ENCODE results near the gene SIRT5. TPM values are rescaled to one million over a fixed set of nuclear protein-coding genes. Genes with fewer than 3 reads are reported as not detected.

SIRT5 gene
- total and polyA plus RNA-seq, 4 donors: 5.9 to 11.3 (median 8.0) TPM

GRCh38 chr6:13573669-13574110, 711 bp upstream of the SIRT5 start:
- Histone ChIP-seq H3K9me3 (ENCODE audit: control insufficient read depth in 4 of 4, insufficient read depth in 3 of 4, low read length in 3 of 4) (no peaks in the 10 kb centered on the region), H3K4me3 (peak overlapping the region; percentile 49), H3K27ac (ENCODE audit: low read depth in 1 of 2, low read length in 1 of 2) (peak overlapping the region; percentile 76 to 99), H3K27me3 (ENCODE audit: control insufficient read depth in 3 of 3, insufficient read depth in 3 of 3, low read length in 2 of 3) (peaks cover 0 to 3% (median 0%) of the 10 kb centered on the region in 3 donors), H3K4me1 (ENCODE audit: control insufficient read depth in 5 of 5, insufficient read depth in 5 of 5, low read length in 5 of 5) (peaks cover 0 to 7% (median 4%) of the 10 kb centered on the region in 5 donors), H3K36me3 (ENCODE audit: control insufficient read depth in 4 of 4, insufficient read depth in 4 of 4, low read length in 4 of 4) (no peaks in the 10 kb centered on the region), H3K9ac (ENCODE audit: insufficient read depth in 1 of 2, low read length in 2 of 2) (peak overlapping the region; percentile 47 to 59)
- peak; percentile 46 to 54 (median 48) for DNase-seq
- ATAC-seq (ENCODE audit: insufficient read depth, low FRiP score): no peak
- TF ChIP-seq, protein P1, sequence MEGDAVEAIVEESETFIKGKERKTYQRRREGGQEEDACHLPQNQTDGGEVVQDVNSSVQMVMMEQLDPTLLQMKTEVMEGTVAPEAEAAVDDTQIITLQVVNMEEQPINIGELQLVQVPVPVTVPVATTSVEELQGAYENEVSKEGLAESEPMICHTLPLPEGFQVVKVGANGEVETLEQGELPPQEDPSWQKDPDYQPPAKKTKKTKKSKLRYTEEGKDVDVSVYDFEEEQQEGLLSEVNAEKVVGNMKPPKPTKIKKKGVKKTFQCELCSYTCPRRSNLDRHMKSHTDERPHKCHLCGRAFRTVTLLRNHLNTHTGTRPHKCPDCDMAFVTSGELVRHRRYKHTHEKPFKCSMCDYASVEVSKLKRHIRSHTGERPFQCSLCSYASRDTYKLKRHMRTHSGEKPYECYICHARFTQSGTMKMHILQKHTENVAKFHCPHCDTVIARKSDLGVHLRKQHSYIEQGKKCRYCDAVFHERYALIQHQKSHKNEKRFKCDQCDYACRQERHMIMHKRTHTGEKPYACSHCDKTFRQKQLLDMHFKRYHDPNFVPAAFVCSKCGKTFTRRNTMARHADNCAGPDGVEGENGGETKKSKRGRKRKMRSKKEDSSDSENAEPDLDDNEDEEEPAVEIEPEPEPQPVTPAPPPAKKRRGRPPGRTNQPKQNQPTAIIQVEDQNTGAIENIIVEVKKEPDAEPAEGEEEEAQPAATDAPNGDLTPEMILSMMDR (IDR thresholded peaks at IDR 0.05; ENCODE audit: control extremely low read depth, extremely low read depth): no peak
- WGBS, 2 donors: 3 to 4% methylated on average over 14 of the region's 14 CpGs

GRCh38 chr6:13574149-13574570, 241 bp upstream of the SIRT5 start:
- Histone ChIP-seq H3K4me1 (ENCODE audit: control insufficient read depth in 5 of 5, insufficient read depth in 5 of 5, low read length in 5 of 5) (peaks cover 0 to 10% (median 4%) of the 10 kb centered on the region in 5 donors), H3K27ac (ENCODE audit: low read depth in 1 of 2, low read length in 1 of 2) (peak overlapping the region; percentile 95 to 99), H3K9ac (ENCODE audit: insufficient read depth in 1 of 2, low read length in 2 of 2) (no peak overlapping the region), H3K9me3 (ENCODE audit: control insufficient read depth in 4 of 4, insufficient read depth in 3 of 4, low read length in 3 of 4) (no peaks in the 10 kb centered on the region), H3K4me3 (peak overlapping the region; percentile 67), H3K36me3 (ENCODE audit: control insufficient read depth in 4 of 4, insufficient read depth in 4 of 4, low read length in 4 of 4) (no peaks in the 10 kb centered on the region), H3K27me3 (ENCODE audit: control insufficient read depth in 3 of 3, insufficient read depth in 3 of 3, low read length in 2 of 3) (peaks cover 0 to 3% (median 0%) of the 10 kb centered on the region in 3 donors)
- DNase-seq: peak; percentile 95 to 98 (median 95)
- 0 to 1% methylated on average over 44 to 46 of the region's 46 CpGs for WGBS, 2 donors
- ATAC-seq (ENCODE audit: insufficient read depth, low FRiP score): peak; percentile 95
- TF ChIP-seq, protein P1 (IDR thresholded peaks at IDR 0.05; ENCODE audit: control extremely low read depth, extremely low read depth): peak; percentile 31

DNA sequence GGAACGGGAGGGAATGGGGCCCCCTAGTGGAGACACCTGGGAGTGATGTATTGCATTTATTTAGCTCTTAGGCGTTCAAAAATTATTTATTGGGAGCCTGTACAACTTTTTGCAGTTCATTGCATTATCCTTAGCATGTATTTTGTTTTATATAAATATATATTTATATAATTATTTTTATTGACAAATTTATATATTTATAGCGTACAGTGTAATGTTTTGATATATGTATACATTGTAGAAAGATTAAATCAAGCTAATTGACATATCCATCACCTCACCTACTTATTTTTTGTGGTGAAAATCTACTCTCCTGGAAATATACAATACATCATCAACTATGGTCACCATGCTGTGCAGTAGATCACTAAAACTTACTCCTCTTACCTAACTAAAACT, 975 bp downstream of the SIRT5 start:
- Histone ChIP-seq H3K9me3 (ENCODE audit: control insufficient read depth in 4 of 4, insufficient read depth in 3 of 4, low read length in 3 of 4) (no peaks in the 10 kb centered on the region), H3K27ac (ENCODE audit: low read depth in 1 of 2, low read length in 1 of 2) (peak overlapping the region; percentile 95 to 99), H3K36me3 (ENCODE audit: control insufficient read depth in 4 of 4, insufficient read depth in 4 of 4, low read length in 4 of 4) (peaks cover 0 to 2% (median 0%) of the 10 kb centered on the region in 4 donors), H3K27me3 (ENCODE audit: control insufficient read depth in 3 of 3, insufficient read depth in 3 of 3, low read length in 2 of 3) (no peaks in the 10 kb centered on the region), H3K4me1 (ENCODE audit: control insufficient read depth in 5 of 5, insufficient read depth in 5 of 5, low read length in 5 of 5) (peaks cover 0 to 10% (median 4%) of the 10 kb centered on the region in 5 donors), H3K4me3 (no peak overlapping the region), H3K9ac (ENCODE audit: insufficient read depth in 1 of 2, low read length in 2 of 2) (no peak overlapping the region)
- no peak for DNase-seq
- WGBS, 2 donors: 29% methylated on average over 3 of the region's 3 CpGs
- TF ChIP-seq, protein P1 (IDR thresholded peaks at IDR 0.05; ENCODE audit: control extremely low read depth, extremely low read depth): no peak
- ATAC-seq (ENCODE audit: insufficient read depth, low FRiP score): no peak

DNA sequence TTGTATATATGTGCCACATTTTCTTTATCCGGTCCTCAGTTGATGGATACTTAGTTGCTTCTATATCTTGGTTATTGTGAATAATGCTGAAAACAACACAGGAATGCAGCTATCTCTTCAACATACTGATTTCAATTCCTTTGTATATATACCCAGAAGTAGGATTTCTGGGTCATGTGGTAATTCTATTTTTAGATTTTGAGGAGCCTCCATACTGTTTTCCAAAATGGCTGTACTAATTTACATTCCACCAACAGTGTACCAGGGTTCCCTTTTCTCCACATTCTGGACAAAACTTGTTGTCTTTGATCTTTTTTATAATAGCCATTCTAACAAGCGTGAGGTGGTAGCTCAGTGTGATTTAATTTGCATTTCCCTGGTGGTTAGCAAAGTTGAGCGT, 1.6 kb downstream of the SIRT5 start:
- TF ChIP-seq, protein P1 (IDR thresholded peaks at IDR 0.05; ENCODE audit: control extremely low read depth, extremely low read depth): no peak
- WGBS, 2 donors: 93 to 95% methylated on average over 3 of the region's 3 CpGs
- ATAC-seq (ENCODE audit: insufficient read depth, low FRiP score) (no peak), DNase-seq (no peak)
- peak overlapping the region in 1 of 2 donors; percentile 38 for H3K27ac ChIP-seq (ENCODE audit: low read depth in 1 of 2, low read length in 1 of 2)
- H3K9ac ChIP-seq (ENCODE audit: insufficient read depth in 1 of 2, low read length in 2 of 2): no peak overlapping the region
- H3K4me1 ChIP-seq (ENCODE audit: control insufficient read depth in 5 of 5, insufficient read depth in 5 of 5, low read length in 5 of 5): peaks cover 0 to 10% (median 4%) of the 10 kb centered on the region in 5 donors
- H3K4me3 ChIP-seq: no peak overlapping the region
- H3K9me3 ChIP-seq (ENCODE audit: control insufficient read depth in 4 of 4, insufficient read depth in 3 of 4, low read length in 3 of 4): no peaks in the 10 kb centered on the region
- H3K27me3 ChIP-seq (ENCODE audit: control insufficient read depth in 3 of 3, insufficient read depth in 3 of 3, low read length in 2 of 3): no peaks in the 10 kb centered on the region
- peaks cover 0 to 3% (median 0%) of the 10 kb centered on the region in 4 donors for H3K36me3 ChIP-seq (ENCODE audit: control insufficient read depth in 4 of 4, insufficient read depth in 4 of 4, low read length in 4 of 4)

Data from lung (tissue), 12 donors.